GM12801 (cell line): ENCODE measurements around the gene ALOX15B.

Experiments
- CTCF ChIP-seq: IDR thresholded peaks from one replicate; pipeline ENCODE4 v1.5.1; 2011; ENCODE audit warnings: control low read depth; ENCODE audit not compliant: insufficient read length; ENCODE audit errors: extremely low read depth

ALOX15B gene

GRCh38 chr17:8079291-8080207, 40.7 kb downstream of the ALOX15B start:
- TF ChIP-seq CTCF, result no peak

- TF ChIP-seq CTCF, result no peak
Measured at GRCh38 chr17:8080208-8080798, 41.4 kb downstream of the ALOX15B start.

GRCh38 chr17:8080799-8081219, 42.0 kb downstream of the ALOX15B start:
- TF ChIP-seq CTCF, result no peak

GRCh38 chr17:8081876-8082275, 43.0 kb downstream of the ALOX15B start:
- no peak for TF ChIP-seq CTCF

- no peak for TF ChIP-seq CTCF
Measured at GRCh38 chr17:8082292-8082691, 43.4 kb downstream of the ALOX15B start.

- TF ChIP-seq CTCF, result no peak
Measured at GRCh38 chr17:8084250-8084649, 45.4 kb downstream of the ALOX15B start.

GRCh38 chr17:8087075-8087951, 48.5 kb downstream of the ALOX15B start, which contains the start of gene ALOX12B:
Gene ALOX12B (minus strand): TSS chr17:8087716. CDS start chr17:8087442, 274 bp downstream.
- no peak for TF ChIP-seq CTCF
